ENCODE measurements around the gene RIPOR1.

The RIPOR1 gene

DNA sequence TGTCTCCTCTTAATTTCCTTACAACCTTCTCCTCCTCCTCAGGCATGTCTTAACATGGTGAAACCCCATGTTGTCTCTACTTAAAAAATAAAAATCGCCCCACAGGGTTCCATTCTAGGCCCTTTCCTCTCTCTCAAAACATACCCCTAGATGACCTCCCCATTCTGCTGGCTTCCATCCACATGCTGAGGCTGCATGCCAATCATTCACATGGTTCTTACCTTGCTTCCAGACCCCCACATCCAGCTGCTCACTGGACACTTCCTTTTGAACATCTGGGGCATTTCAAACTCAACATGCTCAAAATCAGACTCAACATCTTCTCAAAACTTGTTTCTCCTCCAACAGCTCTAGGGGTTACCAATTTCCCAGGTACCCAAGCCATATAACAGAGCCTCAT, 21.3 kb downstream of the RIPOR1 start:
- DNase-seq (ENCODE audit: low spot score) = no peak
- FAIRE-seq = no peak

DNA sequence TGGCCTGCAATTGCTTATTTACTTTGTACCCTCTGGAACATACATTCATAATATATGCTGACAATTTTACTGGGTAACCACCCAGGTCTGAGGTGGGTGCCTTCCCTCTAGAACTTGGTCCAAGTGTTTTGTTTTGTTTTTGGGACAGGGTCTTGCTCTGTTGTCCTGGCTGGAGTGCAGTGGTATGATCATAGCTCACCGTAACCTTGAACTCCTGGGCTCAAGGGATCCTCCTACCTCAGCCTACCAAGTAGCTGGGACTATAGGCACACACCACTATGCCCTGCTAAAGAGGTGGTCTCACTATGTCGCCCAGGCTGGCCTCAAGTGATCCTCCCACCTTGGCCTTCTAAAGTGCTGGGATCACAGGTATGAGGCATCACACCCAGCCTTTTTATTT, 22.5 kb downstream of the RIPOR1 start:
- no peak for FAIRE-seq
- DNase-seq (ENCODE audit: low spot score) = no peak

DNA sequence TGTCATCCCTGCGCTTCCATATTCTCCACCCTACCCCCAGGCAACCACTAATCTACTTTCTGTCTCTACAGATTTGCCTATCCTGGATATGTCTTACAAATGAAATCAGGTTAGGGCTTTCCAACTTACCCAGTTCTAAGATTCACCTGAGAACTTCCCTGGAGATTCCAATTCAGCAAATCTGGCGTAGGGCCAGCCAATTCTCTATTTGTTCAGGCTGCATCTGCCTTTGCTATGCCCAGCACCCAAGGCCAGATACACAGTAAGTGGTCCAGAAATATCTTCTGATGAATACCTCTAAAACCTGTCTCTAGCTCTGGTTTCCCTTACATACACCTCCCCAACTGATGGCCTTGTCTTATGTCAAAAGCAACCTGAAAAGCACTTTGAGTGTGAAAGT, 23.3 kb downstream of the RIPOR1 start:
- FAIRE-seq (no peak), DNase-seq (ENCODE audit: low spot score) (no peak)

DNA sequence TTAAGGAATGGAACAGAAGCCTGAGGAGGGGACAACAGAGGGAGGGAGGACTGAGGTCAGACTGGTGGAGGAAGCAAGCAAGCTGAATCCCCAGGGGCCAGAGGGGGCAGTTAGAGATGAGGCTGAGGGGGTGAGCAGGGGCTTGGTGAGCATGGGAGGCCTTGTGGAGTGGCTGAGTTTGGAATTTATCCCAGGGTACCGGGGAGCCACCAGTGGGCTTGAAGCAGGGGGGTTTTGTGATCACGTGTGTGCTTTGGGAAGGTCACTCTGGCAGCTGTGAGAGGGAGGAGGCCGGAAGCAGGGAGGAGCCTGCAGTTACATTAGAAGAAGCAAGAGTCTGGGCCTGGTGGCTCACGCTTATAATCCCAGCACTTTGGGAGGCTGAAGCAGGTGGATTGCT, 23.8 kb downstream of the RIPOR1 start:
- FAIRE-seq (no peak), DNase-seq (ENCODE audit: low spot score) (no peak)

DNA sequence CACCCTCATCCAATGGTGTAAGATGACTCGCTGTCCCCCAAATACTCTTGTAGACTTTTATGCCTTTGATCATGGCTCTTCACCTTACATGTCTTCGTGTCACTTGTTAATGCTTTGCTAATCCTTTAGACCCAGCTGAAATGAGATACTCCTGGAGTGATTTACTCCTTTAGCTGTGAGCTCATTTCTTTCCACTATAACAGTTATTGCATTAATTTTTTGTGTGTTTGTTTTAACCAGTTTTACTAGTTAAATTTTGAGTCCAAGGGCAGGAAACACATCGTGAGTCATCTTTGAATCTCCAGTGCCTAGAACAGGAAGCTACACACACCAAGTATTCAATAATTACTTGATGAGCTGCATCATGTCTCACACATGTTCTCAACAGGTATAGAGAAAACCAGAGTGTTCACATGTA, 27.2 kb downstream of the RIPOR1 start:
- FAIRE-seq (no peak), DNase-seq (ENCODE audit: low spot score) (no peak)

DNA sequence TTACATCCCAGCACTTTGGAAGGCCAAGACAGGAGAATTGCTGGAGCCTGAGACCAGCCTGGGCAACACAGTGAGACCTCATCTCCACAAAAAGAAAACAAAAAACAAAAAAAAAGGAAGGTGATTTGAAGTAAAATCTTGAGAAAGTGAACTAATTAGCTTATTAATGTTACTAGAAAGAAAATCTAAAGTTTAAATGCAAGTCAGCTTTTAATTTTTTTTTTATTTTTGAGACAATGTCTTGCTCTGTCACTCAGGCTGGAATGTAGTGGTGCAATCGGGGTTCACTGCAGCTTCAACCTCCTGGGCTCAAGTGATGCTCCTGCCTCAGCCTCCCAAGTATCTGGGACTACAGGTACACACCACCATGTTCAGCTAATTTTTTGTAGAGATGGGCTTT, 30.2 kb downstream of the RIPOR1 start:
- DNase-seq (ENCODE audit: low spot score) (no peak), FAIRE-seq (no peak)

DNA sequence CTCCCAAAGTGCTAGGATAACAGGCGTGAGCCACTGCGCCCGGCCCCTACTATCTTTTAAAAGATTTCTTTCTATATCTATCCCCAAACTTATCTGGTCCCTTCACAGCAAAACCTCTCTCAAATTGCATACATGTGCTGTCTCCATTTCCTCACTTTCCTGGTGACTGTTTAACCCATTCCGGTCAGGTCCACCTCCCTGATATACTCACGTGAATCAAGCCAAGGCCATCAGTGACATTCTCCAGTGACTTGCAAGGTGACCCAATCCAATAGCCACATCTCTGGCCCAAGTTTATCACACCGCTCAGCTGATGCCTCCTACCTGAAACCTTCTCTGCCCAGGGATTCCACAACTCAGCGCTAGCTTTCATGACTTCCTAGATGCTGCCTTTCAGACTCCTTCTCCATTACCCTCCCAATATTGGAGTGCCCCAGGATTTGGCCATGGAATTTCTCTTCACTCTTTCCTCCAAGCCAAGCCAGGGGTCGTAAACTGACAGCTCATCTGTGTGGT, 32.3 kb downstream of the RIPOR1 start:
- DNase-seq (ENCODE audit: low spot score) (no peak), FAIRE-seq (no peak)

DNA sequence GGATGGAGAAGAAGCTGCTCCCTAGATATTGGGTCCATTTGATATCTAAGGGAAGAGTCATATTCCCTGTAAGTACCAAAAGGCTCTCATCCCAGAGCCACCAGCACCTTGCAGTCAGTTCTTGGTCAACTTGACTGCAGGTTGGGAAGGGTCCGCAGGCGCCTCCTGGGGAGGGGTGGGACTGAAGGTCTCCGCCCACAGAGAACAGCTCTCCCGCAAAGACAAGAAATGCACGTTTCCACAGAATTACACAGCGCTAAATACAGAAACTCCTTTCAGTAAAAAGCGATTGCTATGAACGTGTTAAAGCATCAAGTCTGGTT, 32.8 kb downstream of the RIPOR1 start:
- no peak for DNase-seq (ENCODE audit: low spot score)
- no peak for FAIRE-seq

DNA sequence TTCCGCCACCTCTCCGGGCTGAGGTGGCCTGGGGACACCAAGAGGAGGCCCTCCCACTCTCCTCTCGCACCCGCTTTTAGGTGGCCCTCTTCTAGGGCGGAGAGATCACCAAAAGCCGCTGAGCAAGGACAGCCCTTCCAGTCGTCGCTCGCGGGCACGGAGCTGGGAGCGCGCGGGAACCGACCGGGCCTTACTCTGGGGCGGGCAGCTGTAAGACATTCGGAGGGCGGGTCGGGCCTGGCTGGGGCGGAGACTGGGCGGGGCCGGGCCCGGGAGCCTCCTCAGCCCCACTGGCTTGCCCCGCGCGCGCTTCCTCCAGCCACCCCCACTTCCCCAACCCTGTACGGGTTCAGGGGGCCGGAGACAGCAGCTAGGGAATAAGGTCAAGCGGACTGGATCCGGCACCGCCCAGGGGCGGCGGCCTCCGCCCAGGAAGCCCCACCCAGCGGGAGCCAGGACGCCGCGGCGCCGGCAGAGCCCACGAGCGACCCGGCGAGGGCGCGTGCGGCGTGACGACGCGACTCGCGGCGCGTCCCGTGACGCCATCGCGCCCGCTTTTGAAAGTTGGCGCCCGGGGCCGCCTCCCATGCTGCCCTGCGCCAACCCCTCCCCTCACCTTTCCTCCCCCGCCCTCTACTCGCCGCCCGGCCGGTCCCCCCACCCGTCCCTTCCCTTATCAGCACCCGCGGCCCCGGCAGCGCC, 33.3 kb downstream of the RIPOR1 start:
- FAIRE-seq = peak; percentile 55
- DNase-seq (ENCODE audit: low spot score) = peak; percentile 98

DNA sequence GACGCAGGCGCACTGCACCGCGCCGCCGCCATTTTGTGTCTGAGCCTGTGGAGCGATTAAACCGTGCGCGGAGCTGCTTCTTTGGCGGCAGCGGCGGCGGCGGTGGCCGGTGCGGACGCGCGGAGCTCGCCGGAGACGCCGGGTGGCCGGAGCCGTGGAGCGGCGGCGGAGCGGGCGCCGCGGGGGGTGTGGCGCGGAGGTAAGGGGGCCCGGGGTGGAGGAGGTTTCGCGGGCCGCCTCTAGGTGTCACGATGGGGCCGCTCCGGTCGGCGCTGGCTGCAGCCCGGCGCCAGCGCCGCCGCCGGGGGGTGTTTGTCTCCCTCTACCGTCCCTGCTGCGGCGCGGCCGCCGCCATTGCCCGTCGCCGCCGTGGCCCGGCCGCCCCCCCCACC, 33.9 kb downstream of the RIPOR1 start, which contains the start of gene CTCF:
CTCF (plus strand) TSS at position 1 of the 392 bp plus-strand sequence. CDS start 48,307 bp downstream, outside the sequence.
- DNase-seq (ENCODE audit: low spot score) (peak; percentile 87), FAIRE-seq (no peak)

DNA sequence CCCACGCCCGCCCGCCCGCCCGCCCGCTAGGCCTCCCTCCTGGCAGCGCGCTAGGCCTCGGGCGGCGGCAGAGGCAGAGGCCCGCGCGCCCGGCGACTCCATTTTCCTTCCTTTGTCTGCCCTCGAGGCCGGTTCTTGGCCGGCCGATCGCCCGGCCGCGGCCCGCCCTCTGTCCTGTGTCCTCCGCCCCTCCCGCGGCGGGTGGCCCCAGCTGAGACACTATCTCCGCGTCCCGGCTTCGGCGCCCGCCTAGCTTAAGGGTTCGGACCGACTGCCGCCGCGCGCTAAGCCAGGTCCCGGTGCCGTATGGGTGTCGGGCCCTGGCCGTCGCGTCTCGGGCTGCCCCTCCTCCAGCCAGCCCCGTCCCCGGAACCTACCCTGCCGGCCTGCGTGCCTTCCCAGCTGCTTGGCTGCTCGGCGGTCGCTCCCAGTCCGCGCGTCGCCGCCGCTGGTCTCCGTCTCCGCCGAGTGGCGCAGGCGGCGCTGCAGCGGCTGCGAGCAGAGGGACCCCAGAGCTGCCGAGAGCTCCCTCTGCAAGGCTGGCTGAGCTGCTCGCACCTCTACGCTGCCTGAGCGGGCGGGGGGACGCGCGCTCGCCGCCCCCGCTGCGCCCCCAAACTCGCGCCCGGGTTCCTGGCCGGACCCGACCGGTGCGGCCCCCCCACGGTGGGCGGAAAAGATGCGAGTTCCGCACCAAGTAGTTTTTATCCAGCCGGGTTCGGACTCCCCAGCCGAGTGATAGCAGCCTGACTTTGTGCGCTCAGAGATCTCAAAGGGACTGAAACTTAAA, 34.5 kb downstream of the RIPOR1 start:
- DNase-seq (ENCODE audit: low spot score) (peak; percentile 61), FAIRE-seq (no peak)

DNA sequence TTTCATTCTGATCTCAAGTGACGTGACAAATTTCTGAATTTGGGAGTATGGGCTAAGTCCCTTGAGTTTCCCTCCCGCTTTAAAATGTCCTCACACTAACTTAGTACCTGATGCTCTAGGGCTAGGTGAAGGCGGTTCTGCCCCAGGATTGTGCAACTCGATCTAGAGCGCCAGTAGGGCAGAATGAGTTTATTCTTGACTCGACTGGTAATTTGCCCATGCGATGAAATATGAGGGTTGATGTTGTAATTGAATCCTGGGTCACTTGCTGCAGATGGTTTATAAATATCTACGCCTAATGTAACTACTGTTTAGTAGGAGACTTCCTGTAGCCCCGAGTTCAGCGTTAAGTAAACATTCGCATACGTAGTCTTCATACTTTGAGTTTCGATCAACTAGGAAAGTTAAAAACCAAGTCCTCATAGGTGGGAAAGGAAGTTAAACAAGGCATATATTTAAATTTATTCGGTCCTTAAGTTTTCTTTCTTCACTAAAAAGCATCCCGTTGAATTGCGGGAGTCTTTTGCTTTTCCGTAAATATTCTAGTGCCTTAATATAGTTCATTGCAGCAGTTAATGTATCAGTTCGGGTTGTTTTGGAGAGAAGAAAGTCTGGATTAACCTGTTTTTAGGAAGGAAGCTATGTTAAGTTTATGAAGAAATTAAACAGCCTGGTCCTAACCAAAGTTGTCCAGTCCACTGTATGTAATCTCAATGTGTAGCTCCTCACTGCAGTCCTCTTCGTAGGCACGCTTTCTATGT, 35.3 kb downstream of the RIPOR1 start:
- DNase-seq (ENCODE audit: low spot score) (no peak), FAIRE-seq (no peak)

DNA sequence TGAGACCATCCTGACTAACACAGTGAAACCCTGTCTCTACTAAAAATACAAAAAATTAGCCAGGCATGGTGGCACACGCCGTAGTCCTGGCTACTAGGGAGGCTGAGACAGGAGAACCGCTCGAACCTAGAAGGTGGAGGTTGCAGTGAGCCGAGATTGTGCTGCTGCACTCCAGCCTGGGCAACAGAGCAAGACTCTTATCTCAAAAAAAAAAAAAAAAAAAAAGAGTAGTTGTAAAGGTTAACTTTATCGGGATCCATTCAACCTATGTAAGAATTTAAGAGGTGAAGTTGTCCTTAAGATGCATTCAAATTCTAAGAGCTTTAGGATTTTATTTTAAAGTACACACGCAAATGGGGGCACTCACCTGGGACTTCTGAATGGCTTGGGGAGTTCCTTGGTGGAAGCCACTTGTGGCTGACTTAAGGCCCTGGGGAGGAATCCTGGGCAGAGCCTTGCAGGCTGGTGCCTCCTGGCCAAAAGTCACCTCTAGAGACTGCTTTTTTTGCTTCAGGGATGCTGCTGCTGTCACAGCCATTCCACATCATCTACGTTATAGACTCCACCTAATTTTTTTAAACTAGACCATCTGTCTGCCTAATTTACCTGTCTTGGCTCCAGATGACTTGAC, 37.0 kb downstream of the RIPOR1 start:
- FAIRE-seq = no peak
- no peak for DNase-seq (ENCODE audit: low spot score)

DNA sequence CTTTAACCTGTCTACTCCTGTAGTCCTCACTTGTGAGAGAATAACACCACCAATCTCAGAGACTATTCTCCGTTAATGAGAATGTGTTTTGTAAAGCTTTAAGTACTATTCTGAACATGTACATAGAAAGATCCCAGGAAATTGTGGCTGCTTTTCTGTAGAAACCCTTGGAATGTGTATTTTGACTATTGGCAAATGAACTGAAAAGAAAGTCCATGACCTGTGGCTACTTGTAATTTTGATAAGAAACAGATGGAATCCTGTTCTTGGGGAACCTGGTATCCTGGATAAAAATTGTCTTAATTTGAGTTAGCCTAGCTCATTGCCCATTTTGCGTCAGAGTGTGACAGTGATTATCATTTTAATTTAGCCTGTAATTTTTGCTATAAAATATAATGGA, 42.8 kb downstream of the RIPOR1 start:
- no peak for FAIRE-seq
- no peak for DNase-seq (ENCODE audit: low spot score)

DNA sequence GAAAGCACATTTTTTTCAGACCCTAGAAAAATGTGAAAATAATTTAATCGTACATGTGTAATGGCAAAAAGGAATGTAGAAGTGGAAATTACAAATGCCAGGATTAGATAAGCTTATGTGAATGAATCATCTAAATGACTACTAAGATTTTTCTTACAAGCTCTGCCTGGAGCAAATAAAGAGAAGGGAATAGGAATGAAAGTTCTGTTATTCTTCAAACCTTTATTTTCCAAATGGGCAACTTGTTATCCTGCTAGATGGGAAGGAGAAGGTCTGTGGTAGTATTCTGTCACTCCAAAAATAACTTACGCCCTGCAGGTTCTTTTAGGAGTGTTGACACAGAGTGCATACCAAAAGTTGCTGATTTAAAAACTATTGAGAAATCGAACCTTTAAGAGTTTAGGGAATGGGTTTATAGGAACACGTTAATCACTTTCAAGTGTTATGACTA, 43.4 kb downstream of the RIPOR1 start:
- no peak for FAIRE-seq
- no peak for DNase-seq (ENCODE audit: low spot score)

DNA sequence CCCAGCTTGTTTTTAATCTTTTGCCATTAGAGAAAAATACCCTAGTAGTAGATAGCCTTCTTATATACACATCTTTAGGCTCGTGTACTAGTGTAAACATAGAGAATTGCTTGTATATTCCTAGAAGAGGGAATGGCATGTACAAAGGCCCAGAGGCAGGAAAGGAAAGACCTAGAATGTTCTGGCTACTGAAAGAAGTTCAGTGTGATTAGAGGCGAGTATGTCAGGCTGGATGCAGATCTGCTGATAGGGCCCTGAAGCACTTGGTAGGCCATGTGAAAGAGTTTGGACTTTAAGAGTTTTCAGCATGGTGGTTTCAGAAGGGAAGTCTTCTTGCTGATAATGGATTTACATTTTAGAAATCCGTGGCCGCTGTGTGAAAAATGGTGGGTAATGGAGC, 51.1 kb downstream of the RIPOR1 start:
- DNase-seq (ENCODE audit: low spot score) = no peak
- no peak for FAIRE-seq

DNA sequence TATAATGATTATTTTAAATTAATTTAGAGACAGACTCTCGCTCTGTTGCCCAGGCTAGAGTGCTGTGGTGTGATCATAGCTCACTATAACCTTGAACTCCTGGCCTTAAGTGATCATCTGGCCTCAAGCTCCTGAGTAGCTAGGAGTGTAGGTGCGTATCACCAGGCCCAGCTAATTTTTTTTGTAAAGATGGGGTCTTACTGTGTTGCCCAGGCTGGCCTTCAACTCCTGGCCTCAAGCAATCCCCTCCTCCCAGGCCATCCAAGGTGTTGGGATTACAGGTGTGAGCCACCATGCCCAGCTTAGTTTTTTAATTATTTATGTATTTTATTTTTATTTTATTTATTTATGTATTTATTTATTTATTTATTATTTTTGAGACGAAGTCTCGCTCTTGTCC, 51.6 kb downstream of the RIPOR1 start:
- DNase-seq (ENCODE audit: low spot score) (no peak), FAIRE-seq (no peak)

DNA sequence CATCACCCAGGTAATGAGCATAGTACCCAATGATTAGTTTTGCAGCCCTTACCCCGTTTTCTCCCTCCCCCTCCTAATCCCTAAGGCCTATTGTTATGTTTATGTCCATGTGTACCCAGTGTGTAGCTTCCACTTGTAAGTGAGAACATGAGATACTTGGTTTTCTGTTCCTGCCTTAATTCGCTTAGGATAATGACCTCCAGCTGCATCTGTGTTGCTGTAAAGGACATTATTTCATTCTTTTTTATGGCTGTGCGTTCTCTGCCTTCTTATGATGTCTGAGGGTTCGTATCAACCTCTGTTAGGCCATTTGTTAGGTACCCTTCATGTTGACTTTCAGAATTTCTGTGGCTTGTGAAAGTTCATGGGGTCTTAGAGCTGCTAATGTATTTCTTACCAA, 64.7 kb downstream of the RIPOR1 start:
- no peak for DNase-seq (ENCODE audit: low spot score)
- no peak for FAIRE-seq

DNA sequence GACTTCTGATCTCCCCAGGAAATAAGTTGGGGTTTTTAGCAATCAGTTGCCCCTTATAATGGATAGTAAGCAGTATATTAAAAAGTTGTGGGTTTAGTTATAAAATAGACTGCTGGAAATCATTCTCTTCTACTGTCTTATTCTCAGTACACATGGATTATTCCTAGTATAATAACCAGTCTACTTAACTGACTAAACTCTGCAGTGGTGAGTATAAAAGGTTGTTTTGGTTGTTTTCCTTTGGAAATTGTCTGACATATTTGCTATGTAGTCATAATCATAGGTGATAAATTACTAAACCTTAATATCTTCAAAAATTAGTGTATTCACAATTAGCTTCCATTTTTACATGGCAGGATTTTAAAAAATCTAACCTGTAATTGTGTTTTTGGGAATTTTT, 65.1 kb downstream of the RIPOR1 start:
- no peak for FAIRE-seq
- DNase-seq (ENCODE audit: low spot score) = no peak

DNA sequence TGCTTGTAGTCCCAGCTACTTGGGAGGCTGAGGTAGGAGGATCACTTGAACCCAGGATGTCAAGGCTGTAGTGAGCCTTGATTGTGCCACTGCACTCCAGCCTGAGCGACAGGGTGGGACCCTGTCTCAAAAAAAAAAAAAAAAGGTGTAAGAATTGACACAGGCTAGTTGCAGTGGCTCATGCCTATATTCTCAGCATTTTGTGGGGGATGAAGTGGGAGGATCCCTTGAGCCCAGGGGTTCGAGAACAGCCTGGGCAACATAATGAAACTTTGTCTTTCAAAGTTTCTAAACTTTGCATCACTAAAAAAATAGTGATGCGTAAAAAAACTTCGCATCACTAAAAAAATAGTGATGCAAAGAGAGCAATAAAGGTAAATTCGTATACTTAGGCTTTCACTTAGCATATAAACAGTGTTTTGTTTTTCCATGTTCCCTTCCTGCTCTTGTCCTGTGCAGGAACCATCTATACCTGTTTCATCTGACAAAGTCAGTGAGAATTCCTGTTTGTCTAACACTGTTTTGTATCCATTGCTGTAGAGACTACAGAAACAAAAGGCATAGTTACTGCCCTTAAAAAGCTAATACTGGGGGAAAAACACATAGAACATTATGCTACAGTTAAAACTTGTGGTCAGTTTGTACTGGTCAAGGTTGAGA, 65.8 kb downstream of the RIPOR1 start:
- DNase-seq (ENCODE audit: low spot score) = no peak
- no peak for FAIRE-seq

DNA sequence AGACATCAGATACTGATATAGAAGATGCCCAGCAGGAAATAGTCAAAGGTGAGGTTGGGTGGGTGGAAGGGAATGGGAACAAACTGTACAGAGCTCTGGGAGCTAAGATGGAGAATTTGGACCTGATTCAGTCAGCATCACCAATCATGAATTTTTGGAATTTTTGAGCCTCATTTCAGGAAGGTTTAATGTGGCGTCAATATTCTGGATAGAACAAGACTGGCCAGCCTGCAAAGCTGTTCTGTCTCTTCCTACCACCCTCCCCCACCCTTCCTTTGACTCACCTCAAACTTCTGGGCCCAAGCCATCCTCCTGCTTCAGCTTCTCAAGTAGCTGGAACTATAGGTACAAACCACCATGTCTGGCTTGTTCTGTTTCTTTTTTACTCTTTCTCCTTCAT, 66.3 kb downstream of the RIPOR1 start:
- DNase-seq (ENCODE audit: low spot score) (no peak), FAIRE-seq (no peak)
